NCI-H1105 (cell line): ENCODE data around the gene SMKR1.
"Not testable (repeated sequence)": the region's sequence is repeated elsewhere in the genome, so short reads cannot be mapped to it uniquely, and the experiment has no call there.

Experiments
- DNase-seq: peaks from one replicate; lab custom pipeline; 2025; lab: John Stamatoyannopoulos, UW

The SMKR1 gene

DNA sequence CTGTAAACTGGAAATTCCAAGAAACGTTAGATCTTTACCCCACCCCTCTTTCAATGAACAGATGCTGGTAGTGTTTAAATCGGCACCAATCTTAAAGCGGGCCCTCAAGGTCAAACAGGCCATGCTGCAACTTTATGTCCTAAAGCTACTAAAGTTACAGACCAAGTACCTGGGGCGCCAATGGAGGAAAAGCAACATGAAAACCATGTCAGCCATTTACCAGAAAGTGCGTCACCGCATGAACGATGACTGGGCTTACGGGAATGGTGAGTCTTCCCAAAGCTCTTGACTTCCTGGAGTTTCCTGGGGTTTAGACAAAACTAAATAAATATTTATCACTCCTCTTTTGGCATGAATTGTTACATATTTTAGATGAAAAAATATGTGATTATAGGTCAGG is 19.6 kb upstream of the SMKR1 start:
- no peak for DNase-seq

DNA sequence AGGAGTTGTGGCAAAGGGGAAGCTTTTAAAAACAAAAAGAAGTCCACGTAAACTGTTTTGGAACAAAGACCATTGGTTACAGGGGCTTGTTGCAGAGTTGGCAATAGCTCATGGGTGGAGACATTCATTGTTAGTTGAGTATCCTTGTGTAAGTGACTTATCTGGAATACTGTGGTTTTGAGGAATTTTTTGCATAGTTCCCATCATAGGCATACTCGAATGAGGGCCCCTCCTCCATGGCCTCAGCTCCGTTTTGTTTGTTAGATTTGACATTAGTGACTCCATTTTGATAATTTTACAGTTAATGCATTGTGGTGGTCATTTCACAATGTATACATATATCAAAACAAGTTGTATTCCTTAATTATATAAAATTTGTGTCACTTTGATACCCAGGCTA is 12.8 kb upstream of the SMKR1 start:
- DNase-seq: no peak

DNA sequence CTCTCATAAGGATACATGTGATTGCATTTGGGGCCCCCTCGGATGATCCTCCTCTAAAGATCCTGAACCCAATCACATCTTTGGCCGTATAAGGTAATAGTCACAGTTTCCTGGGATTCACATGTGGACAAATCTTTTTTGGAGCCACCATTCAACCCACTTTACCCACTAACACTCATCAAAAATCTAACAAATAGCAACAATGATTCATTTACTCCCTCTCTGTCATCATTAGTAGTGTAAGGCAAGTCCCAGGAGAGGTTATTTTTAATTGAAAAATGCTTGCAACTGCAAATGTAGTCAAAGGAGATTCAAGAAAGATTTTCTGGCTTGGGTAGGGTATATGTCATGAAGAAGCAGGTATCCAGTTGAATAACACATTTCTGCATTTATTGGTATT is 9.9 kb upstream of the SMKR1 start:
- DNase-seq: no peak

DNA sequence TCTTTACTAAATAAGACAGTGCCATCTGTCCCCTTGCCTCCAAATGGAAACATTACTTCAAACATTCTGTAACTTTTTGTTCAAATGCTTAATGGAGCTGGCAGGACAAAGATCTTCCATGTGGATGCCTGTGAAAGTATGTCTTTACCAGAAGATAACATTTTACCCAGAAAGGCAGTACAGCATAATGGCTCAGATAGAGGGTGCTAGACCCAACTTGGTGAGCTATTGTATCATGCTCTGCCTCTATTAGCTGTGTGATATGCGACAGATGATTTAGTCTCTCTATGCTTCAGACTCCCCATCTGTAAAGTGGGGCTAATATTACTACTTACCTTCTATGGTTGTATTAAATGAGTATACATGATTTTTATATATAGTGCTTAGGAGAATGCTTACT is 8.8 kb upstream of the SMKR1 start:
- DNase-seq: no peak

DNA sequence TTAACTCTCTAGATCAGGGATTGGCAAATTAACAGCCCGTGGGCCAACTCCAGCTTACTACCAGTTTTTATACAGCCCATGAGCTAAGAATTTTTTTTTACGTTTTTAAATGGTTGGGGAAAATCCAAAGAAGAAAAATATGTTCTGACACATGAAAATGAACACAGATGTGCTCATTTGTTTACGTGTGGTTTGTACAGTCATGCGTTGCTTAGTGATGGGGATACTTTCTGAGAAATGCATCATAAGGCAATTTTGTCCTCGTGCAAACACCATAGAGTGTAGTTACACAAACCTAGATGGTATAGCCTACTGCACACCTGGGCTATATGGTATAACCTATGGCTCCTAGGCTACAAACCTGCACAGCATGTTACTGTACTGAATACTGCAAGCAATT is 8.3 kb upstream of the SMKR1 start:
- DNase-seq: no peak

DNA sequence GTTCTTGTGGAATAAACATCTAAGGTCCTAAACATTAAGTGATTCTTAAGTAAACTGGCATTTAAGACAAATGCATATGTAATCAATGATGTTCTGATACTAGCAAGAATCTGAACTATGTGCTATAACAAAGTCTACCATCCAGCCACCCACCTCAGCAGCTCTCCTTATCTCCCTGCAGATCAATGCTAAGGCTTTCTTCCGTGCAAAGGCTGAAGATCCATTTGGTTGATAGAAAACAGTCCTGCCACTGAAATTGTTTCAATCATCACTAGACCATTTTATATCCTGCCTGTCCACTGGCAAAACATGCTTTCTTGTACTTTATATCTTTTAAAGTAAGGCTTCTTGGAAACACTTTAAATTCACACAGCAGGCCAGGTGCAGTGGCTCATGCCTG is 6.3 kb upstream of the SMKR1 start:
- DNase-seq: no peak

DNA sequence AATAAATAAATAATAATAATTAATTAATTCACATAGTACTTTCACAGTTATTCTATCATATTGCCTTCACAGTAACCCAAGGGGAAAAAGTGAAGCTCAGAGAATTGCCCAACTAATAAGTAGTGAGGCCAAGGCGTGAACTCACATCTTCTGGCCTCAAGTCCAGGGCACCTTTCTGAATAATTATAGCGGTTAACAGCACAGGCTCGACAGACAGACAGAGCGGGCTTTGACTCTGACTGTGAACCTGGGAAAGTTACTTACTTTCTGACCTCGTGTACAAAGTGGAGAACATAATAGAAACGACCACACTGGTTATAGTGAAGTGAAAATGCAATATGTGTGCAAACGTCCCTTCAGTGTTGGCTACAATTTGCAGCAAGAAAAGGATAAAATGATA is 5.7 kb upstream of the SMKR1 start:
- no peak for DNase-seq

DNA sequence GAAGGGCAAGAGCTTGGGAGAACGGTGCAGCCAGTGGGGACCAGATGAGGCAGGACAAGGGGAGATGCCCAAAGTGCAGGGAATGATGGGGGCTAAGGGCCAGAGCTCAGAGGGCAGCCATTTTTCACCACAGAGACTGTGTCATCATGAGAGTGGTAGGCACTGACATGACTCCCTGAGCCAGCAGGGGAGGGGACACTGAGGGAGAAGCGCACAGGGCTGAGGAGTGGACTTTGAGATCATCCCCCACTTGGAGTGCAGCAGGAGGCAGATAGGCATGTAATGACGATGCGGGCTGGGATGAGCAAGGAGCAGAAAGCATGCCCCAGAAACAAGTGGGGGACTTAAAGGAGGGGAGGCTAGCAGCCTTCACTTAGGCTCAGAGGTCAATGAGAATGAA is 5.2 kb upstream of the SMKR1 start:
- DNase-seq: no peak

DNA sequence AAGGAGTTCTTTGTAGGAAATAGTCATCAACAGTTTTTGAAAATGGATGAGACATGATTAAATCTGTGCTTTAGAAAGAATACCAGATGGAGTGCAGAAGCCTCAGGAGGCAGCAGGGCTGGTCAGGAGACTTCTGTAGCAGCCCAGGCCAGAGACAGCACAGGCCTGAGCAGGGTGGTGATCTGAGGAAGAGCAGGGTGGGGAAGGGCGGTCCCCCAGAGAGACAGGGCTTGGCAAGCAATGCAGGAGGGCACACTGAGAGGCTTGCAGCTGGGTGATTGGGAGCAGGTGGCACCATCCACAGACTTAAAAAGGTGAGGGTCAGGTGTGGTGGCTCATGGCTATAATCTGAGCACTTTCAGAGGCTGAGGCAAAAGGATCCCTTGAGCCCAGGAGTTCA is 4.3 kb upstream of the SMKR1 start:
- no peak for DNase-seq

DNA sequence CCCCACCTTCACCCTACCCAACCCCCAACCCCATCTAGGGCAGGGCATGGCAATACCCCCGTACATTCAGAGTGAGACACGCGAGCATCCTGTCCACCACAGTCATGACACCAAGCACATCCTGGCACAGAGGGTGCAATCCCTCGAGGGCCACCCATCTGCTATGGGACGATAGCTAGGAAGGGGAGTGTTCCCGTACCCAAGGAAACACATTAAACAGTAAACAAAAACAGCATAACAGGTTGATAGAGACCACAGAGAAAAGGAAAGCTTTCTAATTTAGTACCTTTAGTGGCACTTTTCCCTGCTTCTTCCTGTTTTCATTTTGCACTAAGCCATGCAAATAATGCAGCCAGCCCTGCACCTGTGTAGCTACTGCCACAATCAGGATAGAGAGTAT is 2.3 kb upstream of the SMKR1 start:
- DNase-seq: no peak

DNA sequence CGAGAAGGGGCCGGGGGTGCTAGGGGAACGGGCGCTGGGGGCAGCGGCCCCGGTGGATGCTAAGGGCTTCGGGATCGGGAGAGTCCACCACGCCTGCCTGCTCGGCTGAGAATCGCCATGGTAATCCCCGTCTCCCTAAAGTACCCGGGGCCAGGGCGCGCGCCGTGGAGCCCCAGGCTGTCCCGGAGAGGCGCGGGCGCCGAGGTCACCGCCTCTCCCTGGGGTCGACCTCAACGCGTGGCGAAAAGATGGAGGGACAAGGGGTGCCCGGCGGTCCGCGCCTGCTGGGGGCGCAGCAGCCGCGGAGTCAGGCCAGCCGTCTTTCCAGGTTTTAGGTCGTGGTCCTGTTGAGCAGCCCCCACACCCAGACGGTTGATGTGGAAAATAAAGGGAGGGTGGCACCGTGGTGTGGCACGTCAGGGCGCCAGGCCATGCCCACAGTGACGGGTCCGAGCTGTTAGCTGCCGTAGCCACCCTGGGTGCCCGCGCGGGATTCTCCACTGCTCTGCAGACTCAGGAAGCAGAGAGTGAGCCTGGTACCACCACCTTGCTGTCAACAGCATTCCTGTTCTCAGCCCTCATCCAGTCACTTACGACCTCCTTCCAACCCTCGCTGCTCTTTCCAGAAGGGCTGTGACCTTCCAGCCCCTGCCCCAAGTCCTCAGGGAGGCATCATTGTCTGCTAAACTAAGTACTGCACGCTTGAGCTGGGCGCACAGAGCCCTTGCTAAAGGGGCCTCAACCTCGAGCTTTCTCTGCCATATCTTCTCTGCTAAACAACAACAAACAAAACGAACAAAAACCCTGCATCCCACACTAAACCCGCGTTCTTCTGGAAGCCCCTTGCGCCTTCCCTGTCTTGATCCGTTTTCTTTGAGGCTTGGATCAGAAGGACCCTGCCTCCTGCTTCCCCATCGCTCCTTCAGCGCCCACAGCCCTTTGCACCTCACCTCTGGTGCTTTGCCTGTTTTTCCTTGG is 666 bp downstream of the SMKR1 start:
- no peak for DNase-seq

DNA sequence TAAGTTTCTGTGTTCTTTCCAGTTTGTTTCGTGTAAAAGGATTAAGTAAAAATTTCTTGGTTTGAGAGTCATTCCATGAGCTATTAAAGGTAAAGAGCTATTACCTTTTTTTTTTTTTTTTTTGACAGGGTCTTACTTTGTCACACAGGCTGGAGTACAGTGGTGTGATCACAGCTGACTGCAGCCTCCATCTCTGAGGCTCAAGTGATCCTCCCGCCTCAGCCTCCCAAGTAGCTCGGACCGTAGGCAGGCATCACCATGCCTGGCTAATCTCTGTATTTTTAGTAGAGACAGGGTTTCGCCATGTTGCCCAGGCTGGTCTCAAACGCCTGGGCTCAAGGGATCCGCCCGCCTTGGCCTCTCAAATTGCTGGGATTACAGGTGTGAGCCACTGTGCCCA is 1.4 kb downstream of the SMKR1 start:
- no peak for DNase-seq

DNA sequence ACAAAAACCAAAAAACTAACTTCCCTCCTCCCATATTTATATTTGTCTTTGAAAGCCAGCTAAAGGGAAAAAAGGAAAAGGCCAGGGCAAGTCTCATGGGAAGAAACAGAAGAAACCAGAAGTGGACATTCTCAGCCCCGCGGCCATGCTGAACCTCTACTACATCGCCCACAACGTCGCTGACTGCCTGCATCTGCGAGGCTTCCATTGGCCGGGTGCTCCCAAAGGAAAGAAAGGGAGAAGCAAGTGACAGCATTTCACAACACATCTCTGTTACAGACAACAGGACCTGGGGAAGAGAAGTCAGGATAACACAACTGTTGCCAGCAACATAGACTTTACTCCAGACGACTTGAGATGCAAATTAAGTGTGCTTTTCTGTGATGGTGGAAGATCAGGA is 9.9 kb downstream of the SMKR1 start:
- no peak for DNase-seq

DNA sequence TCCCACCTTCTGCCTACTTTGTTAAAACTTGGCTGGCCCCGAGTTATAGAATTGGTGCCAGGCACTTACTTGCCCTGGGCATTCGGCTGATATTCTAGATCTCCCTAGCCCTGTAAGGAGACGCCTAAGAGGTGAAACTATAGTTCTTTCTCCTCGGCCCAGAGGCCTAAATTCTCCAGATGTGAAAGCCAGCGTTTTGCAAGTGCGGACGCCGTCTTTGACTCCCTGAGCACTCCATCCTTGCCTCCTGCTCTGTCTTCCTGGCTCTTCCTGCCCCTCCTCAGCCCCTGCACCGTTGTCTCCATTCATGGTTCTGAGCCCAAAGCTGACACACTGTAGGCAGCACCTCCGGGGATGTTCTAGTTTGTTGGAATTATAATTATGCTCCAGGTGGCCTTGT is 11.2 kb downstream of the SMKR1 start:
- DNase-seq: no peak

DNA sequence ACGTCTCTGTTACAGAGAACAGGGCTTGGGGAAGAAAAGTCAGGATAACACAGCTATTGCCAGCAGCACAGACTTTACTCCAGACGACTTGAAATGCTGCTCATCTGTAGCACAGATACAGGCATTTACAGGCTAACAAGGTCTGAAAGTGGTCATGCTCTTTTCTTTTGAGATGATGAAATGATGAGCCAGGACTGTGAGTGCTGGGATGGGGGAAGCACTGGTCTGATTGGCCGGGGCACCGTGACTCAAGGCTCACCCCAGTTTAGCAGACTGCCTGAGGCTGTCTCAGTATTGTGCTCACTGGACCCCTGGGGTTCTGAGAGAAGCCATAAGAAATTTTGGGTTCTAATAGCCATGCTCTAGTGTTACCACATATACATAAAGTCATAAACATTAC is 12.4 kb downstream of the SMKR1 start:
- DNase-seq: no peak

DNA sequence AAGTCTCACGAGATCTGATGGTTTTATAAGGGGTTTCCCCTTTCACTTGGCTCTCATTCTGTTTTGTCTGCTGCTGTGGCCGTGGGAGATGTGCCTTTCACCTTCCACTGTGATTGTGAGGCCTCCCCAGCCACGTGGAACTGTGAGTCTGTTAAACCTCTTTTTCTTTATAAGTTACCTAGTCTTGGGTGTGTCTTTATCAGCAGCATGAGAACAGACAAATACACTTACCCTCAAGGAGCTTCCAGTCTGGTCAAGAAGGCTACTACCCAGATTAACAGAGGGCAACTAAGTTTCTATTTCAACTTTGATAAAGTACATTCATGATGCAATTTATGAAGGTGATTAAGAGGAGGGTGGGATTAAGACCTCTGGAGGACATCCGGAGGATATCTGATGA is 13.1 kb downstream of the SMKR1 start:
- DNase-seq: no peak

DNA sequence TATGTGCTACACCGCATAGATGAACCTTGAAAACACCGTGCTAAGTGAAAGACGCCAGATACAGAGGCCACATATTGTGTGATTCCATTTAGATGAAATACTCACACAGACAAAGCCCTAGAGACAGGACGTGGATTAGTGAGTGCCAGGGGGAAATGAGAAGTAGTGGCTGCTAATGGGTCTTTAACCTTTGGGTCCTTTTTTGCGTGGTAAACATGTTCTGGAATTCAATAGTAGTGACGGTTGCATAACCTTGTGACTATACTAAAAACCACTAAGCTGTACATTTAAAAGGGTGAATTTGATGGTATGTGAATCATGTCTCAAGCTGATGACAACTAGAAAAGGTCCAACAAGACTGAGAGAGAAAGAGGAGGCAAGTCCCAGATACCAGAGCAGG is 15.6 kb downstream of the SMKR1 start:
- no peak for DNase-seq

DNA sequence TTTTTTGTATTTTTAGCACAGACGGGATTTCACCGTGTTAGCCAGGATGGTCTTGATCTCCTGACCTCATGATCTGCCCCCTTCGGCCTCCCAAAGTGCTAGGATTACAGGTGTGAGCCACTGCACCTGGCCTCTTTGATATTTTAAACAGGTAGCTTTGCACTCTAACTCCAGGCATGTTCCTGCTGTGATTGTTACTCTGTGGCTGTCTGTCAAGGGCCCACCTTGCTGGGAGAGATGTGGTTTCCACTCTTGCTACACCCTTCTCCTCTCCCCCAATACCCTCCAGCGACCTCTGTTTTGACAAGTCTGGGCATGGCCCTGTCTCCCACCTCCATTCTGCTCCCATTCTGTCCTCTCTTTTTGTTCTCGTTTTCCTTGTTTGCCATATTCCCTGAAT is 17.1 kb downstream of the SMKR1 start:
- DNase-seq: no peak

DNA sequence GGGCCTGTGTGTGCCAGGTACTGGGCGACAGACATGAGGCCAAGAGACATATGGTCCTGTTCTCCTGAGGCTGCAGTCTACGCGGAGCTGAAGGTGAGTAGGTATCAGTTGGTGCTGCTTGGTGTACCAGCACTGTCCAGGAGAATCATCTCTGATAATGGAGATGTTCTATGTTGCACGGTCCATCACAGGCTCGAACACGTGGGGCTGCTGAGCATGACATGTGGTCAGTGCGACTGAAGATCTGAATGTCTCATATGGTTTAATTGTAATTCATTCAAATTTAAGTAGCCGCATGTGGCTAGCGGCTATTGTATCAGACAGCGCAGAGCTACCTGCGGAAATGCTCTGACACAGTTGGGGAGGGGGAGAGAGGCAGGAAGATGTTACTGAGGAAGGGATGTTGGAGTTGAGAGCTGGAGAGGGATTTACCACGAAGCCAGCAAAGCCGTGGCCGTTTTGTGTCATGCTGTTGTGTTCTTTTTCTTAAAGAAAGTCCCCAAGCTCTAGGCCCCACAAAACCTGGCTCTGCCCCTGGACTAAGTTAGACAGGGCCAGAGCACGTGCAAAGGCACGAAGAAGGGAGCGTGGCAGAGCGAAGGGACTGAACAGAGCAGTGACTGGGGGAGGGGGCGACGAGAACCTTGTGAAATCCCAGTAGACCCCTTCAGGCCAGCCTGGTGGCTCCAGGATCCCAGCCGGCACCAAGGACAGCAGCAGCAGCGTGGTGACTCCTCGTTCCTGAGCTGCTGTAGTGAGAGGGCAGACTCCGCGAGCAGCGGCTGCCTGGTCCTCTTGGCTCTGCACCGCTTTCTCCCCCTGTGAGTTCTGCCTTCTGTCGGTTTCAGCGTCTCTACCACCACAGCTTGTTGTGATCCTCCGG is 20.0 kb downstream of the SMKR1 start:
- no peak for DNase-seq

DNA sequence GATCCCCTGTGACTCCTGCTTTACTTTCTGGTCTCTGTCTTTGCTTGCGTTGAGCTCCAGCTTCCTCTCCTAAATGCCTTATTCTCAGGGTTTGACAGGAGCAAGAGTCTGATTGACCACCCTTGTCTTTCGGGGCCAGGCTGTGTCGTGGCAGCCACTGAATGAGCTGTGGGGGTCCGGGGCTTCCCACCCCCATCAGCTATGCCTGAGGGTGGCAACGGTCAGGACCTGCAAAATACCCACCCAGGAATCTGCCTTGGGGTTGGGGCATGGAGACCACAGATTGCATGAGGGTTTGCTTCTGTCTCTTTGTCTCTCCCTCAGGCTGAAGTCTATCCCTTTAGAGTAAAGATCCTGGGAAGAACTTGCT is 20.6 kb downstream of the SMKR1 start:
- no peak for DNase-seq

DNA sequence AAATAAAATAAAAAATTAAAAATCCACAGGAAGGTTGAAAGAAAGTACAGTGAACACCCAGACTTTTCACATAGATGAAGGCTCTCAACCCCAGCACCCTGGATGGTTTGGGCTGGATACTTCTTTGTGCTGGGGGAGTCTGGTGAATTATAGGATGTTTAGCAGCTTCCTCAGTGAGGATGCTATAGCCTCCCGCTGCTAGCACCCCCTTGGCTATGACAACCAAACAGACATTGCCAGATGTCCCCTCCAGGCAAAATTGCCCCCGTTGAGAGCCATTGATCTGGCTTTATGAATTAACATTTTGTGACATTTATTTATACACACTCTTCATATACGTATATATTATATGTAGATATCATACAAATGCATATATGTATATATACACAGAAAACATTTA is 21.6 kb downstream of the SMKR1 start:
- no peak for DNase-seq

DNA sequence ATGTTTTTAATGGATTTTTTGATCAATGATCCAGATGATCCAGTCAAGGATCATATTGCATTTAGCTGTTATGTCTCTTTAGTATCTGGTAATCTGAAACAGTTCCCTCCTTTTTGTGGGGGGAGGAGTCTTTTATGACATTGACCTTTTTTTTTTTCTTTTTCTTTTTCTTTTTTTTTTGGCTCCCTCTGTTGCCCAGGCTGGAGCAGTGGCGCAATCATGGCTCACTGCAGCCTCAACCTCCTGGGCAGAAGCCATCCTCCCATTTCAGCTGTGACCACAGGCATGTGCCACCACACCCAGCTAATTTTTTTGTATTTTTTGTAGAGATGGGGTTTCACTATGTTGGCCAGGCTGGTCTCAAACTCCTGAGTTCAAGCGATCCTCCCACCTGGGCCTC is 22.1 kb downstream of the SMKR1 start:
- not testable (repeated sequence) for DNase-seq

DNA sequence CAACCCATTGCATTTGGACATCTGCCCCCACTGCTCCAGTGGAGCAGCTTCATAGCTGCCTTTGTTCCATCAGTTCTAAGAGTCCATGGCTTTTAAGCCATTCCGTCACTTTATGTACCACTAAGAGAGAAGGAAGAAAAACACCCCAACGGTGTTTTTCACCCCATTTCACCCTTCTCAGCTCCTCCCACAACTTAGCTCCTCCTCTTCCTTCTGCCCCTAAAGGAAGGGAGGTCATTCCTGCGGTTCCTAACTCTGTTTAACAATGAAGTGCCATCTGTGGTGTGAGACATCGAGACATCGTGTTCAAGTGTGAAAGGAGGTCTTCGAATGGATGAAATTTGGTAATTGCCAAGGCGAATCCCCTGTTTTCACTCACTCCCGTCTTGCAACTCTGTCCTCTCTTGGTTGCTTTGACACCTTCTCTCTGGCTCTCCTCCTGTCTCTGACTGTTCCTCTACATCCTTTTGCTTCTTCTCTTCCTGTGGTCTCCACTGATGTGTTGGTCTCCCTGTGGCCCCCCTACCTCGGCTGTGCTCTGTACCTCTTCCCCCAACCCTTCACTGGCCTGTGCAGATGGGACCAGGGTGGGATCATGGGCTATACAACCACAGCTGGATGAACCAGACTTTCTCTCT is 23.0 kb downstream of the SMKR1 start:
- no peak for DNase-seq
